GM10847 (cell line): ENCODE data around the gene GPC5.

Experiments
- POLR2A ChIP-seq: IDR thresholded peaks from 2 replicates; pipeline ENCODE4 v1.6.1; 2011; ENCODE audit not compliant: insufficient read length; ENCODE audit errors: extremely low read depth

Gene GPC5

GRCh38 chr13:91773591-91774227, 375.3 kb downstream of the GPC5 start:
- TF ChIP-seq POLR2A, result no peak

GRCh38 chr13:91774397-91774796, 376.0 kb downstream of the GPC5 start:
- TF ChIP-seq POLR2A, result no peak

DNA sequence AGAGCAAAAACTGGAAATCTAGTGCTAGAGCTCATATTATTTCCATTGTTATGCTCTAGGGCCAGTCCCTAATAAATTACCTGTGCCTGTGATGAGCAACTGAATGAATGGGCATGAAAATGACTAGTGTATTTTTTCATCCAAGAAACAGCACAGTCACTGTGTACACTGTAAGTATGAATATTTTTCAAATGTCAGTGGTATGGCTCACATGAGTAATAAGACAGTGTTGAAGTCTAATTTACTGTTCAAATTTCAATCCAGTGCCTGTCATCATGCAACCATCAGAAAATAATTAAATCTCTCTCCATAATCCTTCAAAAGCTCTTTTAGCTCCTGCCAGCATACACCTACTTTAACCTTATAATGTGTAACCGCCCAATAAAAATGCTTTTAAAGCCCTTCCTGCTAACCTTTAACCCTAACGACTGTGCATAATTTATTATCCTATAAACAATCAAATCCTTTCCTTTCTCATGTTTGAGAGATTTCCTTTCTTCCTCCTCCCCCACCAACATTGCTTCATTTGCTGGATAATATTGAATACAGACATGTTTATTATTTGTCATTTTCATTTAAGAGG, 378.3 kb downstream of the GPC5 start:
- TF ChIP-seq POLR2A, result no peak

DNA sequence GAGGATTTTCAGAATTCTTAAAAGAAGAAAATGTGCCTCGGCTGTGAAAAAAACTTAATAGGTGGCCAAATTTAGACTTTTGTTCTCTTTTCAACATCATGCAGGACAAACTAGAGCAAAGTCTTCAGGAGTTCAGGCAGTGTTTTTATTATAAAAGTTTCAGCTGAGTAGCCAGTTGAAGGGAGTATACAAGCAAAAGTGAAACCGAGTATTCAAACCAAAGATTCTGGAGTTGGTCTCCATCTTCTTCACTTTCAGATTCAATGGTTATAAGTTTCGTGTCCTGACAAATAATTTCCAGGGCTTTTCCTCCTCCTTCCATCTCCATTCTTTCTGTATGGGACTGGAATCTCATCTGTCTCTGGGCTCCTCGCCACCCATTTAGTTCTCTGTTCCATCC, 379.7 kb downstream of the GPC5 start:
- TF ChIP-seq POLR2A, result no peak

DNA sequence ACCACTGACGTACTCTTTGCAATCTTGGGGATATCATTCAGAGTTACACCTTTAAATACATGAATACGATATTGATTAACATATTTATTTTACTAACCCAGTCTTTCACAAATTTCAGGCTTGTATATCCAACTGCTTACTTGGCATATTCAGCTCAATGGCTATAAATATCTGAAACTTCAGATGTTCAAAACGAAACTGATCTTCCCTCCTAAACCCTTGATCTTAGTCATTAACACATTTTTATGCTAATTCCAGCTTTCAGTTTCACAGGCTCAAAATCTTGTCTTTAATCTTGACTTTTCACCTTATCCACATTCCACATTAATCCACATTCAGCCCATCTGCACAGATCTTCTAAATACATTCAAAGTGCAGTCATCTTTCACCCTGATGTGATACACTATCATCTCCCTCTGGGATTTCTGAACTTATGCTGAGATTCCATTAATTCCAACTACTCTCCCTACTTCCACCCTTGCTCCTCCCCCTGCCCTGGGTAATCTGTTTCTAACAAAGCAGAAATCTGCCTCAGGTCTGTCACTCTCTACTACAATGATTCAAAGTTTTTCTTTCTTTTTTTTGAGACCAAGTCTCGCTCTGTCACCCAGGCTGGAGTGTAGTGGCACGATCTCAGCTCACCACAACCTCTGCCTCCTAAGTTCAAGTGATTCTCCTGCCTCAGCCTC, 387.2 kb downstream of the GPC5 start:
- TF ChIP-seq POLR2A, result no peak

DNA sequence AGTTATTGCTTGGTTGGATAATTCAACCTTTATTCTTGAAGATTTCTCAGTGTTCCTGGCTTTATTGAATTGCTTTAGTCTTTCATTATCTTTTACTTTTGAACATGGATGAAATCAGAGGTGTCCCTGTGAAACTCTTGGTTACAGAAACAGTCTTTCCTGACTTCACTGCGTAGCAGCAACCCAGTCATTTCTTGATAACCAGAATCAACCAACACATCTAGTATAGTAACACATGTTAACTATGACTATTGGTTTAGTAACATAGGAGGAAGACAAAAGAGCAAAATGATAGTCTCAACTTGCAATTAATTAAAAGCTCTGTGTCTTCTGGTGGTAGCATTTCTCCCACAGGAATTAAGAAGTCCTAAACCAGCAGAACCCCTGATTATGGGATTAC, 393.6 kb downstream of the GPC5 start:
- TF ChIP-seq POLR2A, result no peak

GRCh38 chr13:91797567-91797966, 399.1 kb downstream of the GPC5 start:
- no peak for TF ChIP-seq POLR2A

DNA sequence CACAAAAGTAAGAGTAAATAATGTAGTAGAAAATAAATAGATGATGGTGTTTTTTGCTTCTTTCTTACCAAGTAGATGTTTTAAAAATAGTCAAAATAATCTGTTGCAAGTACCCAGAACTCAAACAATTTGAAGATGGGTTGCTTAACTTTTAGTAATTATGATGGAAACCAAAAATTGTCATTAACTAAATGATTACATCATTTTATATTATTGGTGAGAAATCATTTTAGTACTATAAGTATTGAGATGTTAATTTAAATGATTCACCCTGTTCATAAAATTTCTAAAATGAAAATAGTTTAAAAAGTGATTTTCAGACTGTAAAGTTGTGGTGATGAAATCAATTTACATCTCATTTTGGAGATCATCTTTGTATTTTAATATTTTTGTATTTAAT, 404.5 kb downstream of the GPC5 start:
- TF ChIP-seq POLR2A, result no peak

- TF ChIP-seq POLR2A, result no peak
Measured at GRCh38 chr13:91804724-91805123, 406.3 kb downstream of the GPC5 start.

DNA sequence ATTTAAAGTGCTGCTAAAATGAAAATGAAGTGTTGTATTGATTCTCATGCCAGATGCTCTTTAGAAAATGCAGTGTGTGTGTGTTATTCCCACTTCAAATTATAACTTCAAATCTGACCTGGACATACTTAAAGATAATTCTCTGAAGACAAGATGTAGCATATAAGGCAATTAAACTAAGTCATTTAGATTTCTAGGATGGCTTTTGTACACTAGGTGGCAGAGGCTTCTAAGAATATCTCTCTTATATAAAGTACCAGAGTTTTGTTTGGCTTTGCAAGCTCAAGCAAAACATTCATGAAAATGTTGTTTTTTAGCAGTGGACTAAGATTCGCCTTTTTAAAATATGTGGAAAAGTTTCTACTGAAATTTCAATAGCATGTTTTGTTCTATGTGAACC, 407.2 kb downstream of the GPC5 start:
- TF ChIP-seq POLR2A, result no peak

DNA sequence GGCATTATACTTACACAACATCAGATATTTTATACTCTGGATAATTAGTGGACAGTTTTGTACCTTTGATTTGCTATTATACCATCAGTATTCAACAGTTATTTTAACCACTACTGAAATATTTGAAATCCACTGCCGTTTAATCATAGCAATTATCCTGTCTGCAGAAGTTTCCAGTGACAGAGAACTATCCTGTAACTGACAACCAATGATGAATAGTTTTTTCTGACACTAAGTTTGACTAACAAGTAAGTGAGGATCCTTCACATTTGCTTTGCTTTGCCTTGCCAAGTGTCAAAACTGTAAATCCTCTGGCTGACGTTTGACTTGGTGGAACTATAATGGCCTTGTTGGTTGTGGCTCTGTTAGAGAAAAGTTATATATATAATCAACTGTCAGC, 410.7 kb downstream of the GPC5 start:
- no peak for TF ChIP-seq POLR2A

- no peak for TF ChIP-seq POLR2A
Measured at GRCh38 chr13:91813253-91813652, 414.8 kb downstream of the GPC5 start.

- TF ChIP-seq POLR2A, result no peak
Measured at GRCh38 chr13:91816263-91816807, 417.9 kb downstream of the GPC5 start.

GRCh38 chr13:91817250-91817649, 418.8 kb downstream of the GPC5 start:
- TF ChIP-seq POLR2A, result no peak

GRCh38 chr13:91824416-91824815, 426.0 kb downstream of the GPC5 start:
- no peak for TF ChIP-seq POLR2A

DNA sequence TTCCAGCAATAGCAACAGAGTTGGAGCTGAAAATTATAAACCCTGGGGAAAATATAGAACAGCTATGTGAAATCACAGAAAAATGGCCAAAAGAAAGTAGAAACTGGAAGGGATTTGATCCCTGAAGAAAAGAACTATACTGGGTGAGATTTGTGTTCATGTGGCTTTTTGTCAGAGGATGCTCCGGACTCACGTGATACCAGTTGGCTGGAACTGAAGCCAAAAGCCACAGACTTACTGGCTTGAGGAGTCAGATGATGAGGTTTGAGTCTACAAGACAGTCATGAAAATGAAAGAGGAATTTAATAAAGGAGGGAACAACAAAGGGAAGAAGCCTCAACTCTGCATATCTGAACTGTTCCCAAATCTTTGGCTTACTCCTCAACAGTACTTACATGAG, 427.1 kb downstream of the GPC5 start:
- TF ChIP-seq POLR2A, result no peak
